ENCODE measurements around the gene PCBP4.

Gene PCBP4

GRCh38 chr3:51932471-51933370, 34.5 kb downstream of the PCBP4 start:
- no peak for TF ChIP-seq EZH2phosphoT487 (conservative IDR thresholded peaks at IDR 0.05; ENCODE audit: low read length)
- TF ChIP-seq, protein P1, sequence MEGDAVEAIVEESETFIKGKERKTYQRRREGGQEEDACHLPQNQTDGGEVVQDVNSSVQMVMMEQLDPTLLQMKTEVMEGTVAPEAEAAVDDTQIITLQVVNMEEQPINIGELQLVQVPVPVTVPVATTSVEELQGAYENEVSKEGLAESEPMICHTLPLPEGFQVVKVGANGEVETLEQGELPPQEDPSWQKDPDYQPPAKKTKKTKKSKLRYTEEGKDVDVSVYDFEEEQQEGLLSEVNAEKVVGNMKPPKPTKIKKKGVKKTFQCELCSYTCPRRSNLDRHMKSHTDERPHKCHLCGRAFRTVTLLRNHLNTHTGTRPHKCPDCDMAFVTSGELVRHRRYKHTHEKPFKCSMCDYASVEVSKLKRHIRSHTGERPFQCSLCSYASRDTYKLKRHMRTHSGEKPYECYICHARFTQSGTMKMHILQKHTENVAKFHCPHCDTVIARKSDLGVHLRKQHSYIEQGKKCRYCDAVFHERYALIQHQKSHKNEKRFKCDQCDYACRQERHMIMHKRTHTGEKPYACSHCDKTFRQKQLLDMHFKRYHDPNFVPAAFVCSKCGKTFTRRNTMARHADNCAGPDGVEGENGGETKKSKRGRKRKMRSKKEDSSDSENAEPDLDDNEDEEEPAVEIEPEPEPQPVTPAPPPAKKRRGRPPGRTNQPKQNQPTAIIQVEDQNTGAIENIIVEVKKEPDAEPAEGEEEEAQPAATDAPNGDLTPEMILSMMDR (IDR thresholded peaks at IDR 0.05; ENCODE audit: insufficient read depth, low read length, poor library complexity, severe bottlenecking): no peak
- H3K79me2 ChIP-seq (ENCODE audit: insufficient read depth, low read length): no peaks in the 10 kb centered on the region
- H3K4me2 ChIP-seq (ENCODE audit: low read depth, low read length, poor library complexity, severe bottlenecking): no peak overlapping the region
- H2AFZ ChIP-seq (ENCODE audit: low read depth, low read length, severe bottlenecking): no peak overlapping the region
- H3K36me3 ChIP-seq (ENCODE audit: low read length): no peaks in the 10 kb centered on the region
- H3F3A ChIP-seq (ENCODE audit: insufficient read depth): no peaks in the 10 kb centered on the region
- H3K27ac ChIP-seq (ENCODE audit: low read depth, low read length): no peak overlapping the region
- H3K9ac ChIP-seq (ENCODE audit: low read length): no peak overlapping the region
- no peaks in the 10 kb centered on the region for H3K9me3 ChIP-seq (ENCODE audit: insufficient read depth, low read length)
- H4K20me1 ChIP-seq (ENCODE audit: low read depth, low read length): no peaks in the 10 kb centered on the region
- no peak overlapping the region for H3K4me3 ChIP-seq (ENCODE audit: insufficient read depth, low read length, poor library complexity, severe bottlenecking)
- H3K27me3 ChIP-seq (ENCODE audit: low read length): no peaks in the 10 kb centered on the region
- no peaks in the 10 kb centered on the region for H3K9me2 ChIP-seq (replicated peaks; ENCODE audit: insufficient read depth, low read length)

- H4K20me1 ChIP-seq (ENCODE audit: low read depth, low read length): no peaks in the 10 kb centered on the region
- no peaks in the 10 kb centered on the region for H3F3A ChIP-seq (ENCODE audit: insufficient read depth)
- no peak for TF ChIP-seq EZH2phosphoT487 (conservative IDR thresholded peaks at IDR 0.05; ENCODE audit: low read length)
- TF ChIP-seq, protein P1 (IDR thresholded peaks at IDR 0.05; ENCODE audit: insufficient read depth, low read length, poor library complexity, severe bottlenecking): no peak
- H3K79me2 ChIP-seq (ENCODE audit: insufficient read depth, low read length): no peaks in the 10 kb centered on the region
- no peaks in the 10 kb centered on the region for H3K9me2 ChIP-seq (replicated peaks; ENCODE audit: insufficient read depth, low read length)
- H2AFZ ChIP-seq (ENCODE audit: low read depth, low read length, severe bottlenecking): no peak overlapping the region
- no peaks in the 10 kb centered on the region for H3K36me3 ChIP-seq (ENCODE audit: low read length)
- H3K27ac ChIP-seq (ENCODE audit: low read depth, low read length): no peak overlapping the region
- no peak overlapping the region for H3K9ac ChIP-seq (ENCODE audit: low read length)
- H3K27me3 ChIP-seq (ENCODE audit: low read length): no peaks in the 10 kb centered on the region
- no peaks in the 10 kb centered on the region for H3K9me3 ChIP-seq (ENCODE audit: insufficient read depth, low read length)
- no peak overlapping the region for H3K4me2 ChIP-seq (ENCODE audit: low read depth, low read length, poor library complexity, severe bottlenecking)
- H3K4me3 ChIP-seq (ENCODE audit: insufficient read depth, low read length, poor library complexity, severe bottlenecking): no peak overlapping the region
Measured at GRCh38 chr3:51931756-51932155, 35.5 kb downstream of the PCBP4 start.

DNA sequence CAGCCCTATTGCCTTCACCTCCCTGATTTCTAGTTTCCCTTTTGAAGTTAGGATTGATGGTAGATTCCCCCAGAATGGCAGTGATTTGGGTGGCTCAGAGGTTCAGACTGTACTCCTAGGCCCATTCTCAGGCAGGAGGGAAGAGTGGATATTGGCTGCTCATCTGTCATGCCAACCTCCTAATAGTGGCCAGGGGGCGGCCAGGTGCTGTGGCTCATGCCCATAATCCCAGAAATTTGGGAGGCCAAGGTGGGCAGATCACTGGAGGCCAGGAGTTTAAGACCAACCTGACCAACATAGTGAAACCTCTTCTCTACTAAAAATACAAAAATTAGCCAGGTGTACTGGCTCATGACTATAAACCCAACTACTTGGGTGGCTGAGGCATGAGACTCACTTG, 36.8 kb downstream of the PCBP4 start:
- no peaks in the 10 kb centered on the region for H4K20me1 ChIP-seq (ENCODE audit: low read depth, low read length)
- H3K9me3 ChIP-seq (ENCODE audit: insufficient read depth, low read length): no peaks in the 10 kb centered on the region
- no peaks in the 10 kb centered on the region for H3K27me3 ChIP-seq (ENCODE audit: low read length)
- no peak overlapping the region for H3K4me2 ChIP-seq (ENCODE audit: low read depth, low read length, poor library complexity, severe bottlenecking)
- H2AFZ ChIP-seq (ENCODE audit: low read depth, low read length, severe bottlenecking): no peak overlapping the region
- no peak overlapping the region for H3K27ac ChIP-seq (ENCODE audit: low read depth, low read length)
- H3K36me3 ChIP-seq (ENCODE audit: low read length): no peaks in the 10 kb centered on the region
- no peaks in the 10 kb centered on the region for H3F3A ChIP-seq (ENCODE audit: insufficient read depth)
- no peak overlapping the region for H3K4me3 ChIP-seq (ENCODE audit: insufficient read depth, low read length, poor library complexity, severe bottlenecking)
- TF ChIP-seq EZH2phosphoT487 (conservative IDR thresholded peaks at IDR 0.05; ENCODE audit: low read length): no peak
- TF ChIP-seq, protein P1 (IDR thresholded peaks at IDR 0.05; ENCODE audit: insufficient read depth, low read length, poor library complexity, severe bottlenecking): no peak
- no peaks in the 10 kb centered on the region for H3K9me2 ChIP-seq (replicated peaks; ENCODE audit: insufficient read depth, low read length)
- no peak overlapping the region for H3K9ac ChIP-seq (ENCODE audit: low read length)
- H3K79me2 ChIP-seq (ENCODE audit: insufficient read depth, low read length): no peaks in the 10 kb centered on the region
